Endothelial cell of umbilical vein (primary cell): ENCODE data around the gene TLR1. TPM values are rescaled to one million over a fixed set of nuclear protein-coding genes. Genes with fewer than 3 reads are reported as not detected.

Experiments used
- BruUV-seq: library from RNA; stranded (reverse); fragments of 400-500 nt; replicated peaks from 2 replicates; lab custom pipeline; 2021; lab: Mats Ljungman, UMichigan
- CTCF ChIA-PET: fragments of 300-600, 350-600 bp; sonication (Branson Sonifier 250); formaldehyde crosslinking; loops from one replicate; lab custom pipeline; 2021; ENCODE audit warnings: antibody characterized with exemption, inconsistent platforms; lab: Charles Lee
- POLR2A ChIA-PET: fragments of 300-600, 350-600 bp; sonication (Branson Sonifier 250); formaldehyde crosslinking; loops from one replicate; lab custom pipeline; 2021; ENCODE audit warnings: antibody characterized with exemption, inconsistent platforms; lab: Charles Lee
- DNase-seq: peaks from one replicate; pipeline ENCODE4 v3.0.0-alpha.2; 2011; ENCODE audit warnings: low read depth, low spot score
- FAIRE-seq: peaks from 2 replicates; lab custom pipeline; 2011; peaks lifted over from hg19 to GRCh38; lab: Jason Lieb, UNC
- H2AFZ ChIP-seq: 2 replicates; pipeline ENCODE4 v1.6.0; 2012; ENCODE audit warnings: low read depth, low read length, control low read depth, inconsistent platforms
- H3K27ac ChIP-seq: 2 replicates; pipeline ENCODE4 v1.5.1; 2011; ENCODE audit warnings: low read depth, mild to moderate bottlenecking, control low read depth, low read length, moderate library complexity; ENCODE audit not compliant: insufficient read depth
- H3K27me3 ChIP-seq, 2 experiments: 2 replicates each; pipeline versions ENCODE4 v1.6.0 to v1.6.1; 2011; ENCODE audit warnings: low read length in 2 of 2, mixed read lengths in 1 of 2; ENCODE audit not compliant: control insufficient read depth in 2 of 2, insufficient read depth in 2 of 2
- H3K36me3 ChIP-seq, 2 experiments: 2 replicates in 1 of 2; 3 replicates in 1 of 2; pipeline ENCODE4 v1.5.1; 2011; ENCODE audit warnings: low read length in 2 of 2, mild to moderate bottlenecking in 1 of 2, moderate library complexity in 1 of 2; ENCODE audit not compliant: control insufficient read depth in 2 of 2, insufficient read depth in 2 of 2; ENCODE audit errors: extremely low read depth in 1 of 2
- H3K4me1 ChIP-seq: 3 replicates; pipeline ENCODE4 v1.5.1; 2011; ENCODE audit warnings: mild to moderate bottlenecking, low read length; ENCODE audit not compliant: control insufficient read depth, insufficient read depth; ENCODE audit errors: extremely low read depth
- H3K4me2 ChIP-seq: 2 replicates; pipeline ENCODE4 v1.6.1; 2011; ENCODE audit warnings: low read length, control low read depth, mixed read lengths; ENCODE audit not compliant: insufficient read depth
- H3K4me3 ChIP-seq, 3 experiments: fragments of 200-600 bp in 1 of 3; sonication (generic), shearing (Covaris generic) in 1 of 3; replicated peaks in 1 of 3; 2 replicates each; pipeline ENCODE4 v1.5.1; 2011 to 2016; ENCODE audit warnings: control low read depth in 3 of 3, low read length in 3 of 3, mild to moderate bottlenecking in 2 of 3, inconsistent platforms in 1 of 3, low read depth in 1 of 3, moderate library complexity in 1 of 3; ENCODE audit not compliant: insufficient read depth in 1 of 3
- H3K79me2 ChIP-seq: 2 replicates; pipeline ENCODE4 v1.6.0; 2012; ENCODE audit warnings: low read length, inconsistent platforms; ENCODE audit not compliant: control insufficient read depth, insufficient read depth
- H3K9ac ChIP-seq: replicated peaks from 2 replicates; pipeline ENCODE3; 2011; ENCODE audit warnings: low read length, control low read depth; ENCODE audit not compliant: insufficient read depth; ENCODE audit errors: extremely low read depth
- H3K9me1 ChIP-seq: replicated peaks from 3 replicates; pipeline ENCODE4 v1.6.0; 2011; ENCODE audit warnings: mild to moderate bottlenecking, low read length; ENCODE audit not compliant: control insufficient read depth, insufficient read depth; ENCODE audit errors: extremely low read depth
- H3K9me3 ChIP-seq: replicated peaks from 2 replicates; pipeline ENCODE4 v1.5.1; 2012; ENCODE audit warnings: low read length, inconsistent platforms; ENCODE audit not compliant: control insufficient read depth, insufficient read depth
- H4K20me1 ChIP-seq: replicated peaks from 2 replicates; pipeline ENCODE3; 2011; ENCODE audit warnings: mild to moderate bottlenecking, low read length; ENCODE audit not compliant: control insufficient read depth, insufficient read depth; ENCODE audit errors: extremely low read depth
- JUN ChIP-seq: IDR thresholded peaks from 2 replicates; pipeline ENCODE4 v1.6.1; 2011; ENCODE audit warnings: borderline replicate concordance, low read depth; ENCODE audit not compliant: insufficient read length, insufficient read depth
- MYC ChIP-seq: IDR thresholded peaks from one replicate; pipeline ENCODE4 v1.6.1; 2011; ENCODE audit warnings: mild to moderate bottlenecking, low read depth, low read length
- POLR2A ChIP-seq: IDR thresholded peaks from 2 replicates; pipeline ENCODE4 v1.6.1; 2012; ENCODE audit warnings: low read depth, mild to moderate bottlenecking, control low read depth, low read length
- POLR2AphosphoS5 ChIP-seq: IDR thresholded peaks from 2 replicates; pipeline ENCODE4 v1.6.1; 2012; ENCODE audit warnings: low read depth, mild to moderate bottlenecking, control low read depth, low read length, moderate library complexity; ENCODE audit not compliant: insufficient read depth
- dilution Hi-C: fragments of 300-500 bp; cut with MboI; formaldehyde crosslinking; loops from one replicate; pipeline ENCODE4 v1.15.0; 2019; ENCODE audit warnings: low sequenced_read_pairs; ENCODE audit not compliant: extremely low pct_ligation_motif_present
- intact Hi-C: fragments of 100-400 bp; cut with micrococcal nuclease; formaldehyde crosslinking; loops from one replicate; pipeline ENCODE4 v1.10.0; 2022
- polyA plus RNA-seq, 4 experiments: library from polyadenylated mRNA; depleted of rRNA in 3 of 4; stranded (reverse) in 3 of 4; unstranded in 1 of 4; fragments of >200 nt; gene quantifications; 2 replicates each; pipeline versions ENCODE4 v1.2.1 to v1.2.3, GENCODE V29; 2011 to 2012; ENCODE audit warnings: missing spikeins in 1 of 4
- total RNA-seq: library from RNA; stranded (reverse); gene quantifications from 2 replicates; pipeline ENCODE4 v1.2.3, GENCODE V29; 2021
- TF ChIP-seq, protein P1 (sequence below), 2 donors: IDR thresholded peaks; 1 replicate in 1 of 2; 2 replicates in 1 of 2; pipeline ENCODE4 v1.5.1; 2011; ENCODE audit warnings: low read length in 2 of 2, mild to moderate bottlenecking in 2 of 2, moderate library complexity in 2 of 2, control low read depth in 1 of 2, inconsistent platforms in 1 of 2, low read depth in 1 of 2; ENCODE audit not compliant: insufficient read depth in 1 of 2; ENCODE audit errors: extremely low read depth in 1 of 2

Gene TLR1
- total and polyA plus RNA-seq, 2 donors (not counting 3 experiments of a cell fraction or from before 2014, with no cell fraction given), result 0.81 to 2.7 TPM

DNA sequence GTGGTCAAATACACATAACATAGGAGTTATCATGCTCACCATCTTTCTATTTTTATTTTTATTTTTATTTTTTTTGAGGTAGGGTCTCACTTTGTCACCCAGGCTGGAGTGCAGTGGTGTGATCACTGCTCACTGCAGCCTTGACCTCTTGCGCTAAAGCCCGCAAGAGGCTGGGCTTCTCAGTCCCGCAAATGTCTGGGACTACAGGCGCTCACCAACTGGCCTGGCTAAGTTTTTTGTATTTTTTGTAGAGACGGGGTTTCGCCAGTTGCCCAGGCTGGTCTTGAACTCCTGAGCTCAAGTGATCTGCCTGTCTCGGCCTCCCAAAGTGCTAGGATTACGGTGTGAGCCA, 21.5 kb downstream of the TLR1 start:
- CTCF ChIA-PET, result interaction anchor here (0.6 to 4.6 kb wide), 34 partner anchors 8 to 747 kb away, joined by 3 to 89 read pairs (median 4); partner anchors contain the start of gene TLR1
- H3K27me3 ChIP-seq, result peaks cover 0 to 2% of the 10 kb centered on the region in 2 experiments
- no peak for DNase-seq
- H3K36me3 ChIP-seq, result no peaks in the 10 kb centered on the region
- H3K27ac ChIP-seq, result no peak overlapping the region
- TF ChIP-seq MYC, result no peak
- TF ChIP-seq JUN, result no peak
- TF ChIP-seq, protein P1, sequence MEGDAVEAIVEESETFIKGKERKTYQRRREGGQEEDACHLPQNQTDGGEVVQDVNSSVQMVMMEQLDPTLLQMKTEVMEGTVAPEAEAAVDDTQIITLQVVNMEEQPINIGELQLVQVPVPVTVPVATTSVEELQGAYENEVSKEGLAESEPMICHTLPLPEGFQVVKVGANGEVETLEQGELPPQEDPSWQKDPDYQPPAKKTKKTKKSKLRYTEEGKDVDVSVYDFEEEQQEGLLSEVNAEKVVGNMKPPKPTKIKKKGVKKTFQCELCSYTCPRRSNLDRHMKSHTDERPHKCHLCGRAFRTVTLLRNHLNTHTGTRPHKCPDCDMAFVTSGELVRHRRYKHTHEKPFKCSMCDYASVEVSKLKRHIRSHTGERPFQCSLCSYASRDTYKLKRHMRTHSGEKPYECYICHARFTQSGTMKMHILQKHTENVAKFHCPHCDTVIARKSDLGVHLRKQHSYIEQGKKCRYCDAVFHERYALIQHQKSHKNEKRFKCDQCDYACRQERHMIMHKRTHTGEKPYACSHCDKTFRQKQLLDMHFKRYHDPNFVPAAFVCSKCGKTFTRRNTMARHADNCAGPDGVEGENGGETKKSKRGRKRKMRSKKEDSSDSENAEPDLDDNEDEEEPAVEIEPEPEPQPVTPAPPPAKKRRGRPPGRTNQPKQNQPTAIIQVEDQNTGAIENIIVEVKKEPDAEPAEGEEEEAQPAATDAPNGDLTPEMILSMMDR (IDR thresholded peaks at IDR 0.05; ENCODE audit: extremely low read depth in 1 of 2, insufficient read depth in 1 of 2, low read depth in 1 of 2, low read length in 2 of 2), result no peak
- no peak for TF ChIP-seq POLR2A
- H4K20me1 ChIP-seq, result no peaks in the 10 kb centered on the region
- no peak overlapping the region for H3K9ac ChIP-seq
- no peaks in the 10 kb centered on the region for H3K4me1 ChIP-seq
- H2AFZ ChIP-seq, result no peak overlapping the region
- no TSS peak for BruUV-seq
- no peaks in the 10 kb centered on the region for H3K9me3 ChIP-seq
- no peak overlapping the region for H3K4me2 ChIP-seq
- no peak overlapping the region for H3K4me3 ChIP-seq
- no peaks in the 10 kb centered on the region for H3K79me2 ChIP-seq
- intact Hi-C loops, result loop anchor here (2.0 kb wide), 2 partner anchors 604 to 720 kb away; no protein-coding TSS in a partner anchor
- no peak for FAIRE-seq
- no peaks in the 10 kb centered on the region for H3K9me1 ChIP-seq
- dilution Hi-C loops, result no loop called here
- POLR2A ChIA-PET, result no interaction called here

DNA sequence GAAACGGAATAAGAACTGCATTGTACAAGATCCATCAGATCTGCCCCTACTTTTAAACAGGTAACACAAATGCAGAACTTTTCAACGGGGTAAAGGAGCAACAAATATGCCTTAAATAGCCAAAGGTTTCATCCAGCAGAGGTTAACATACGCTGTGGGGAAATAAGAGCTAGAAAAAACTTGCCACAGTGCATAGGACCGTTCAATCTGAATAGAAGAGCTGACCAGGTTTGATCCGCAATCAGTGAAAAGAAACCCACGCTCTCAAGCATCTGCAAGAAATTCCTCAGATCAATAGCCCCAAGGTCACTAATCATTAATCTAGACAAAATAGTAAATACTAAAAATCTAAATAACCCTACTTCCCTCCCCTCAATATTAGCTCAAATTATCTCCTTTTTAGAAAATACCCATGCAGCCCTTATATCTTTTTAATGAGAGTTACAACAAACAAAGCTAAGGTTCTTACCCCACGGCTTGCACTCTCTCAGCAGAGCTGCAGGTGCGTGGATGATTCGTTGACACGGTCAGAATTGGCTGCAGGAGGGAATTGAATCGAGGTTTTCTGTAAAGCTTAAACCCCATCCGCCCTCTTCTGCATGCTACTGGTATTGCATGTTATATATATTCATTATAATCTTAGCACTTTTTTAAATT, 22.0 kb downstream of the TLR1 start, which contains the start of gene TLR10:
TLR10 (minus strand) TSS at position 539 of the 657 bp plus-strand sequence. CDS start 7,400 bp downstream, outside the sequence.
- no peaks in the 10 kb centered on the region for H3K36me3 ChIP-seq
- no peaks in the 10 kb centered on the region for H3K9me3 ChIP-seq
- FAIRE-seq (peak; percentile 15), DNase-seq (peak; percentile 56)
- TF ChIP-seq, protein P1 (IDR thresholded peaks at IDR 0.05; ENCODE audit: extremely low read depth in 1 of 2, insufficient read depth in 1 of 2, low read depth in 1 of 2, low read length in 2 of 2), result peak; percentile 38 to 55
- TF ChIP-seq POLR2AphosphoS5, result no peak
- H3K79me2 ChIP-seq, result no peaks in the 10 kb centered on the region
- H3K4me2 ChIP-seq, result no peak within 1 kb of the TSS
- BruUV-seq, result no TSS peak
- H4K20me1 ChIP-seq, result no peaks in the 10 kb centered on the region
- intact Hi-C loops, result loop anchor here (2.0 kb wide), 2 partner anchors 604 to 720 kb away; no protein-coding TSS in a partner anchor
- dilution Hi-C loops, result no loop called here
- no peak within 1 kb of the TSS for H3K9ac ChIP-seq
- no peak within 1 kb of the TSS for H2AFZ ChIP-seq
- ChIA-PET CTCF (interaction anchor here (0.6 to 4.6 kb wide), 37 partner anchors 9 to 747 kb away, joined by 3 to 89 read pairs (median 4); partner anchors contain the start of gene TLR1), POLR2A (no interaction called here)
- H3K27ac ChIP-seq, result no peak within 1 kb of the TSS
- no peaks in the 10 kb centered on the region for H3K9me1 ChIP-seq
- no peaks in the 10 kb centered on the region for H3K4me1 ChIP-seq
- peaks cover 0 to 2% of the 10 kb centered on the region in 2 experiments for H3K27me3 ChIP-seq
- no peak within 1 kb of the TSS for H3K4me3 ChIP-seq
